ENCODE results near the gene MAP3K3.

The MAP3K3 gene

GRCh38 chr17:63659850-63660249, 37.6 kb downstream of the MAP3K3 start:
- Histone ChIP-seq H3K36me3 (ENCODE audit: control insufficient read depth, insufficient read depth, low read length) (no peaks in the 10 kb centered on the region), H3K79me2 (ENCODE audit: control insufficient read depth, insufficient read depth, low read length) (no peaks in the 10 kb centered on the region)

GRCh38 chr17:63665527-63666214, 43.5 kb downstream of the MAP3K3 start:
- no peak overlapping the region for H3K4me3 ChIP-seq (ENCODE audit: low read length)
- H3K79me1 ChIP-seq (ENCODE audit: low read length), result no peaks in the 10 kb centered on the region
- no peaks in the 10 kb centered on the region for H3K4me1 ChIP-seq (ENCODE audit: control insufficient read depth, low read depth, low read length)
- H3K23ac ChIP-seq (ENCODE audit: low read length), result no peak overlapping the region
- no peak overlapping the region for H4K5ac ChIP-seq (ENCODE audit: low read length)
- no peak overlapping the region for H3K18ac ChIP-seq (ENCODE audit: low read length)
- no peak overlapping the region for H3K4me2 ChIP-seq (ENCODE audit: low read length)
- no peaks in the 10 kb centered on the region for H3K79me2 ChIP-seq (ENCODE audit: control insufficient read depth, insufficient read depth, low read length)
- no peak overlapping the region for H2BK15ac ChIP-seq (replicated peaks; ENCODE audit: low read depth)
- no peak overlapping the region for H4K8ac ChIP-seq (ENCODE audit: low read depth, low read length)
- no peak overlapping the region for H2BK5ac ChIP-seq (ENCODE audit: low read length)
- H3K27ac ChIP-seq (ENCODE audit: low read depth, low read length), result no peak overlapping the region
- DNase-seq, result no peak
- no peak overlapping the region for H2BK120ac ChIP-seq (ENCODE audit: low read depth, low read length)
- H3K4ac ChIP-seq (ENCODE audit: low read depth, low read length), result no peak overlapping the region
- no CpG with 5 or more reads among the region's 5 CpGs for WGBS (ENCODE audit: extremely low coverage, insufficient coverage, low lambda C conversion rate)
- no peak overlapping the region for H3K9ac ChIP-seq (ENCODE audit: low read length)
- H3K56ac ChIP-seq (ENCODE audit: low read length), result no peak overlapping the region
- no peaks in the 10 kb centered on the region for H3K27me3 ChIP-seq (ENCODE audit: insufficient read depth, low read length, poor library complexity)
- no peak overlapping the region for H2AK5ac ChIP-seq (ENCODE audit: low read length)
- peaks cover 3% of the 10 kb centered on the region for H3K36me3 ChIP-seq (ENCODE audit: control insufficient read depth, insufficient read depth, low read length)

More at GRCh38 chr17:63659850-63660249, 37.6 kb downstream of the MAP3K3 start:
- H3K4me1 ChIP-seq (ENCODE audit: control insufficient read depth, low read depth, low read length), result no peaks in the 10 kb centered on the region
- H2BK5ac ChIP-seq (ENCODE audit: low read length), result no peak overlapping the region
- H3K18ac ChIP-seq (ENCODE audit: low read length), result no peak overlapping the region
- no peaks in the 10 kb centered on the region for H3K79me1 ChIP-seq (ENCODE audit: low read length)
- no peak overlapping the region for H4K8ac ChIP-seq (ENCODE audit: low read depth, low read length)
- H3K9ac ChIP-seq (ENCODE audit: low read length), result no peak overlapping the region
- no peak overlapping the region for H2BK15ac ChIP-seq (replicated peaks; ENCODE audit: low read depth)
- no peak overlapping the region for H4K5ac ChIP-seq (ENCODE audit: low read length)
- H3K23ac ChIP-seq (ENCODE audit: low read length), result no peak overlapping the region
- H3K4me2 ChIP-seq (ENCODE audit: low read length), result no peak overlapping the region
- no peaks in the 10 kb centered on the region for H3K27me3 ChIP-seq (ENCODE audit: insufficient read depth, low read length, poor library complexity)
- WGBS (ENCODE audit: extremely low coverage, insufficient coverage, low lambda C conversion rate), result no CpG with 5 or more reads among the region's 3 CpGs
- no peak for DNase-seq
- no peak overlapping the region for H3K27ac ChIP-seq (ENCODE audit: low read depth, low read length)
- no peak overlapping the region for H3K4ac ChIP-seq (ENCODE audit: low read depth, low read length)
- no peak overlapping the region for H2AK5ac ChIP-seq (ENCODE audit: low read length)
- no peak overlapping the region for H2BK120ac ChIP-seq (ENCODE audit: low read depth, low read length)
- no peak overlapping the region for H3K56ac ChIP-seq (ENCODE audit: low read length)
- no peak overlapping the region for H3K4me3 ChIP-seq (ENCODE audit: low read length)

- no peak for DNase-seq
- Histone ChIP-seq H3K36me3 (ENCODE audit: control insufficient read depth, insufficient read depth, low read length) (peaks cover 3% of the 10 kb centered on the region), H3K79me1 (ENCODE audit: low read length) (no peaks in the 10 kb centered on the region), H3K79me2 (ENCODE audit: control insufficient read depth, insufficient read depth, low read length) (no peaks in the 10 kb centered on the region), H3K18ac (ENCODE audit: low read length) (no peak overlapping the region), H4K5ac (ENCODE audit: low read length) (no peak overlapping the region), H4K8ac (ENCODE audit: low read depth, low read length) (no peak overlapping the region), H3K9ac (ENCODE audit: low read length) (no peak overlapping the region), H3K27ac (ENCODE audit: low read depth, low read length) (no peak overlapping the region), H2BK5ac (ENCODE audit: low read length) (no peak overlapping the region), H3K4ac (ENCODE audit: low read depth, low read length) (no peak overlapping the region), H3K27me3 (ENCODE audit: insufficient read depth, low read length, poor library complexity) (no peaks in the 10 kb centered on the region), H3K4me2 (ENCODE audit: low read length) (no peak overlapping the region), H3K23ac (ENCODE audit: low read length) (peak overlapping the region; percentile 85), H2BK15ac (replicated peaks; ENCODE audit: low read depth) (no peak overlapping the region), H3K56ac (ENCODE audit: low read length) (no peak overlapping the region), H2AK5ac (ENCODE audit: low read length) (no peak overlapping the region), H3K4me3 (ENCODE audit: low read length) (no peak overlapping the region), H2BK120ac (ENCODE audit: low read depth, low read length) (no peak overlapping the region), H3K4me1 (ENCODE audit: control insufficient read depth, low read depth, low read length) (peaks cover 20% of the 10 kb centered on the region)
- WGBS (ENCODE audit: extremely low coverage, insufficient coverage, low lambda C conversion rate), result no CpG with 5 or more reads among the region's 2 CpGs
Measured at GRCh38 chr17:63672856-63673255, 50.6 kb downstream of the MAP3K3 start.

- H2BK120ac ChIP-seq (ENCODE audit: low read depth, low read length), result no peak overlapping the region
- H3K4me2 ChIP-seq (ENCODE audit: low read length), result peak overlapping the region; percentile 14
- no peaks in the 10 kb centered on the region for H3K79me1 ChIP-seq (ENCODE audit: low read length)
- no peak overlapping the region for H2BK15ac ChIP-seq (replicated peaks; ENCODE audit: low read depth)
- H4K5ac ChIP-seq (ENCODE audit: low read length), result no peak overlapping the region
- no peaks in the 10 kb centered on the region for H3K79me2 ChIP-seq (ENCODE audit: control insufficient read depth, insufficient read depth, low read length)
- peak overlapping the region; percentile 43 for H3K9ac ChIP-seq (ENCODE audit: low read length)
- H3K4ac ChIP-seq (ENCODE audit: low read depth, low read length), result no peak overlapping the region
- H2BK5ac ChIP-seq (ENCODE audit: low read length), result peak overlapping the region; percentile 60
- H3K36me3 ChIP-seq (ENCODE audit: control insufficient read depth, insufficient read depth, low read length), result no peaks in the 10 kb centered on the region
- peak overlapping the region; percentile 32 for H3K23ac ChIP-seq (ENCODE audit: low read length)
- no peak overlapping the region for H3K4me3 ChIP-seq (ENCODE audit: low read length)
- H3K27me3 ChIP-seq (ENCODE audit: insufficient read depth, low read length, poor library complexity), result no peaks in the 10 kb centered on the region
- peak overlapping the region; percentile 73 for H2AK5ac ChIP-seq (ENCODE audit: low read length)
- peaks cover 20% of the 10 kb centered on the region for H3K4me1 ChIP-seq (ENCODE audit: control insufficient read depth, low read depth, low read length)
- no CpG with 5 or more reads among the region's 4 CpGs for WGBS (ENCODE audit: extremely low coverage, insufficient coverage, low lambda C conversion rate)
- peak overlapping the region; percentile 86 for H3K27ac ChIP-seq (ENCODE audit: low read depth, low read length)
- DNase-seq, result peak; percentile 86
- no peak overlapping the region for H4K8ac ChIP-seq (ENCODE audit: low read depth, low read length)
- no peak overlapping the region for H3K18ac ChIP-seq (ENCODE audit: low read length)
- peak overlapping the region; percentile 76 for H3K56ac ChIP-seq (ENCODE audit: low read length)
Measured at GRCh38 chr17:63675231-63675606, 53.0 kb downstream of the MAP3K3 start.

- Histone ChIP-seq H3K23ac (ENCODE audit: low read length) (peak overlapping the region; percentile 32), H2BK15ac (replicated peaks; ENCODE audit: low read depth) (no peak overlapping the region), H3K4me1 (ENCODE audit: control insufficient read depth, low read depth, low read length) (peaks cover 20% of the 10 kb centered on the region), H3K9ac (ENCODE audit: low read length) (peak overlapping the region; percentile 43), H3K56ac (ENCODE audit: low read length) (peak overlapping the region; percentile 76), H2AK5ac (ENCODE audit: low read length) (peak overlapping the region; percentile 73), H3K79me1 (ENCODE audit: low read length) (no peaks in the 10 kb centered on the region), H3K4me2 (ENCODE audit: low read length) (peak overlapping the region; percentile 14), H2BK5ac (ENCODE audit: low read length) (peak overlapping the region; percentile 60), H3K27me3 (ENCODE audit: insufficient read depth, low read length, poor library complexity) (no peaks in the 10 kb centered on the region), H2BK120ac (ENCODE audit: low read depth, low read length) (no peak overlapping the region), H3K4me3 (ENCODE audit: low read length) (no peak overlapping the region), H3K27ac (ENCODE audit: low read depth, low read length) (peak overlapping the region; percentile 86), H3K36me3 (ENCODE audit: control insufficient read depth, insufficient read depth, low read length) (no peaks in the 10 kb centered on the region), H4K8ac (ENCODE audit: low read depth, low read length) (no peak overlapping the region), H4K5ac (ENCODE audit: low read length) (no peak overlapping the region), H3K4ac (ENCODE audit: low read depth, low read length) (no peak overlapping the region), H3K18ac (ENCODE audit: low read length) (peak overlapping the region; percentile 63), H3K79me2 (ENCODE audit: control insufficient read depth, insufficient read depth, low read length) (no peaks in the 10 kb centered on the region)
- DNase-seq, result peak; percentile 83
- no CpG with 5 or more reads among the region's 6 CpGs for WGBS (ENCODE audit: extremely low coverage, insufficient coverage, low lambda C conversion rate)
Measured at GRCh38 chr17:63675607-63676546, 53.7 kb downstream of the MAP3K3 start.

All from mesendoderm (in vitro differentiated cells).